HG03342 (cell line): Measurements from ENCODE around the gene SMAD2.
"Not testable (repeated sequence)": the region's sequence is repeated elsewhere in the genome, so short reads cannot be mapped to it uniquely, and the experiment has no call there.

Experiments used
- ATAC-seq: cut with Tn5 transposase; IDR thresholded peaks from one replicate; pipeline ENCODE4 v1.9.1; 2021; ENCODE audit warnings: mild to moderate bottlenecking, moderate library complexity; ENCODE audit not compliant: unreplicated experiment

The SMAD2 gene

DNA sequence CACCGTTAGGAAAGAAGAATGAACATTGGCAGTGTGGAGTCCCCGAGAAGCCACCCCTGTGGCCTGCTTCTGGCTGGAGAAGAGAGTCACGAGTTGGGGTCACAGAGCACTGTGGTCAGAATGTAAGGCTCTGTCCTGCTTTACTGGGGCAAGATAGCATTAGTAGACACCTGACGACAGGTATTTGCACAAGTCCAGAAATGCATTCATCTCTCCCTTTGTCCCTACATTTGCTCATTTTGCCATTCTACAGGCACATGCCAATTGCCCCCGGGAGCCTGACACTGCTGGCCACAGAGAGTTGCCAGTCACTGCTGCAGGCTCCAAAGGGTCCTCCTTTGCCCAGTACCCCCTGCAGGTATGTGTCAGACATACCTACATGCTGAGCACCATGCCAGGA is 133.3 kb downstream of the SMAD2 start:
- ATAC-seq: no peak

DNA sequence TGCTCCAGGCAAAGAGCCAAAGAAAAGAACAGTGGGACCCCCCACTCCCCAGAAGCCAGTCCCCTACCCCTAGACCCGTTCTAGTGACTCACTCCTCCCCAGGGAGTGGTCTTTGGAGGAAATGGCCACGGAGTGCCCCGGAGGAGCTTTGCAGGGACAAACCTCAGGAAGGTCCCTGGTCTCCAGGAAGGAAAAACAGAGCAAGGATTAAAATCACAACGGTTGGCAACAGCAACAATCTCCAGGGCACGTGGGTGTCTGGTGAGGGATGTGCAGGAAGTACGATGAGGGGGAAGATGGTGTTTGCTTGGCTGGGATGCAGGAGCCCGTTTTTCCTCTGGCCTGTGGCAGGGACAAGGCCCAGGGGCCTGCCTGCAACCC is 135.0 kb downstream of the SMAD2 start:
- no peak for ATAC-seq

GRCh38 chr18:47794725-47795433 is 135.6 kb downstream of the SMAD2 start:
- no peak for ATAC-seq

- no peak for ATAC-seq
These were observed 136.8 kb downstream of the SMAD2 start for GRCh38 chr18:47793609-47794008.

GRCh38 chr18:47791461-47791985 is 138.9 kb downstream of the SMAD2 start:
- no peak for ATAC-seq

DNA sequence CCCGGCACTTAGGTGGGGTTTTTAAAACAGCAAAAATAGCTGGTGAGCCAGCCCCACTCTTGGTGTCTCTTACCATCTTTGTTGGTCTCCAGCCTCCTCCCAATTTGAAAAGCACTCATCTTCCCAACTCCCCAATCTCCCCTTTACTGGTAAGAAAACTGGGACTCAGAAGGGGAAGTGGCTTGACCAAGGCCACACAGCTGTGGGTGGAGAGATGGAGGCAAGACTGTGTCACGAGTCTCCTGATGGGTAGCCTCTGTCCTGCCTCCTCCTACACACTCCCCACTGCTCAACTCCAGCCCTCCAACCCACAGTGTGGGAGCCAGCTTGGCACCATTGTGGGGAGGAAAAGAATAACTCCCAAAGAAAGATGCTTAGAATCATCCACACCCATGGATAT is 140.4 kb downstream of the SMAD2 start:
- ATAC-seq: no peak

GRCh38 chr18:47788621-47789020 is 141.8 kb downstream of the SMAD2 start:
- ATAC-seq: no peak

GRCh38 chr18:47781561-47781960 is 148.9 kb downstream of the SMAD2 start:
- no peak for ATAC-seq

DNA sequence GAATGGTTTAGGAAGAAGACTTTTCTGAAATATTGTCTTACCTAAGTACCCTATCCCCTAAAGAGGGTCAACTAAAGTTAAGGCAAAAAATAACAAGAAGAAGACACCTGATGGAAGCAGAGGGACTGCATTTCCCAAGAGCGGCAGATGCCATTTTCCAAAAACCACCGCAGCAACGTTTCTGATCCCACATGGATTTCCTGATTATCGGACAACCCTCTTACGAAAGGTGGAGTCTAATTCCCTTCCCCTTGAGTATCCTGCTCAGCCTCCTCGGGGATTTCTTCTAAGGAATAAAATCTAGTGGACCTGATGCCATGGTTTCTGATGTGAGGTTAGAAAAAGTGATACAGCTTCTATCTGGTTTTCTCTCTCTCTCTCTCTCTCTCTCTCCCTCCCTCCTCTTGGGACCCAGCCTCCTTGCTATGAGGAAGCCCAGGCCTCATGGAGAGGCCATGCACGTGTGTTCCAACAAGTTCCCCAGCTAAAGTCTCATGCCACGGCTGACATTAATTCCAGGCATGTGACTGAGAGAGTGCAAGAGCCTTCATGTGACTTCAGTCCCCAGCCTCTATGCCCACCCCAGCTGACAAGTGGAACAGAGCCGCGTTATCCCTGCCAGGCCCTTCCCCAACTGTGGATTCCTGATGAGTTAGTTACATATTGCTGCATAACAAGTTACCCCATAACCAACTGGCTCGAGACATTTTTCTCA is 150.3 kb downstream of the SMAD2 start:
- ATAC-seq: no peak

GRCh38 chr18:47779381-47779780 is 151.1 kb downstream of the SMAD2 start:
- ATAC-seq: no peak

- no peak for ATAC-seq
These were observed 152.8 kb downstream of the SMAD2 start for GRCh38 chr18:47777626-47778025.

GRCh38 chr18:47775961-47776360 is 154.5 kb downstream of the SMAD2 start:
- ATAC-seq: no peak

DNA sequence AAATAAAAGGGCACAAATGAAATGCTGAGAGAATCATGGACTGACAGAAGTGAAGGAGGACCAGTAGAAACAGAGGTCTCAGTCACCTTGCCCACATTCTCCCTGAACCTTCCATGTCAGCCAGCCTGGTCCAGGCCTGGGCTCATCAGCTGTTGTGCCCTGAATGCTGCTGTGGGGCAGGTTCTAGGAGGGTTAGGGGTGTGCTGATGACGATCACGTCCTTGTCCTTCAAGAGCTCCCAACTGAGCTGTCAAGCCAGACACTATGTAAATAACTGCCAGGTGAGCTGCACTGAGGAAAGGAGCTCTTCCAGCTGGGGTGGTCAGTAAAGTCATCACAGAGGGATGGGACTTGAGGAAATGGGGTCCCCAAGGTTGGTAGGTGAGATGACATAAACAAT is 156.5 kb downstream of the SMAD2 start:
- no peak for ATAC-seq

- no peak for ATAC-seq
These were observed 157.8 kb downstream of the SMAD2 start for GRCh38 chr18:47772374-47773248.

- ATAC-seq: no peak
These were observed 158.5 kb downstream of the SMAD2 start for GRCh38 chr18:47771922-47772321.

DNA sequence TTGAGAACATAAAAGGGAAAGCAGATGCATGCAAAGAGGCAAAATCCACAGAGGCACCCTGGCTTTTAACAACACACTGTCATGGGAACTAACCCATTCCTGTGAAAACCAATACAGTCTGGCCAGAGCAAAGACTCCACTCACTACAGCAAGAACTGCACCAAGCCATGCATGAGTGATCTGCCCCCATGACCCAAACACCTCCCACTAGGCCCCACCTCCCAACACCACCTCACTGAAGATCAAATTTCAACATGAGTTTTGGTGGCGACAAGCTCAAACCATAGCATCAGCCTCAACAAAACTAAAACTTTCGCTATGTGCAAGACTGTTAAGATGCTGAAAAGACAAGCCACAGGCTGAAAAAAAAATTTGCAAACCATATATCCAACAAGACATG is 162.8 kb downstream of the SMAD2 start:
- no peak for ATAC-seq

DNA sequence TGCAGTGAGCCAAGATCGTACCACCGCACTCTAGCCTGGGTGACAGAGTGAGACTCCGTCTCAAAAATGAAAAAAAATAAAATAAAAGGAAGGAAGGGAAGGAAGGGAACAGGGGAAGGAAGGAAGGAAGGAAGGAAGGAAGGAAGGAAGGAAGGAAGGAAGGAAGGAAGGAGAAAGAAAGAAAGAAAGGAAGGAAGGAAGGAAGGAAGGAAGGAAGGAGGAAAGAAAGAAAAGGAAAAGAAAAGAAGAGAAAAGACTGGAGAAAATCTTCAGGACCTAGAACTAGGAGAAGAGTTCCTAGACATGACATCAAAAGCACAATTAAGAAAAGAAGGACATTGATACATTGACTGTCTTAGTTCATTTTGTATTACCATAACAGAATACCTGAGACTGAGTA is 163.3 kb downstream of the SMAD2 start:
- ATAC-seq: not testable (repeated sequence)
